Breast epithelium (tissue), 3 donors: ENCODE data around the gene COL18A1.

ENCODE experiments used
- CTCF ChIP-seq, 3 donors: fragments of 450-650 bp; IDR thresholded peaks; one replicate each; pipeline ENCODE4 v1.5.1; 2016 to 2017; ENCODE audit warnings: antibody characterized with exemption in 3 of 3, mild to moderate bottlenecking in 3 of 3, moderate library complexity in 3 of 3
- POLR2AphosphoS5 ChIP-seq, 3 donors: sonication (generic); formaldehyde crosslinking; IDR thresholded peaks; one replicate each; pipeline ENCODE4 v1.6.1; 2017; ENCODE audit warnings: antibody characterized with exemption in 3 of 3

- TF ChIP-seq CTCF (IDR thresholded peaks at IDR 0.05) (no peak), POLR2AphosphoS5 (IDR thresholded peaks at IDR 0.05) (no peak)
These were observed 83.1 kb downstream of the COL18A1 start for GRCh38 chr21:45487891-45488600.
